Type B pancreatic cell (in vitro differentiated cells): Measurements from ENCODE around the gene CNTN4. TPM values are rescaled to one million over a fixed set of nuclear protein-coding genes. Genes with fewer than 3 reads are reported as not detected.

Experiments used
- DNase-seq: peaks from one replicate; pipeline ENCODE4 v3.0.0; 2021; ENCODE audit warnings: mixed read lengths; ENCODE audit not compliant: unreplicated experiment; ENCODE audit errors: extremely low spot score
- H3K27ac Mint-ChIP-seq: 2 replicates; pipeline ENCODE4 v1.8.0; 2021; ENCODE audit warnings: mild to moderate bottlenecking, mixed read lengths
- H3K27me3 Mint-ChIP-seq: 2 replicates; pipeline ENCODE4 v1.8.0; 2021; ENCODE audit warnings: mixed read lengths
- H3K36me3 Mint-ChIP-seq: 2 replicates; pipeline ENCODE4 v1.8.0; 2021; ENCODE audit warnings: mixed read lengths
- H3K4me1 Mint-ChIP-seq: one replicate; pipeline ENCODE4 v1.8.0; 2021; ENCODE audit warnings: mixed read lengths; ENCODE audit not compliant: unreplicated experiment
- H3K4me3 Mint-ChIP-seq: 2 replicates; pipeline ENCODE4 v1.8.0; 2021; ENCODE audit warnings: mild to moderate bottlenecking, mixed read lengths
- H3K9me3 Mint-ChIP-seq: 2 replicates; pipeline ENCODE4 v1.8.0; 2021; ENCODE audit warnings: mixed read lengths
- total RNA-seq: library from RNA; stranded (reverse); gene quantifications from 2 replicates; pipeline ENCODE4 v1.2.1, GENCODE V29; 2021; ENCODE audit warnings: low replicate concordance
- TF ChIP-seq, protein P1 (sequence below): fragments of 200-600 bp; sonication (generic); conservative IDR thresholded peaks from 2 replicates; pipeline ENCODE4 v1.5.0; 2021; ENCODE audit warnings: antibody characterized with exemption, mild to moderate bottlenecking

Gene CNTN4
- total RNA-seq, 1 donor from 2014 or later = 29.7 TPM

DNA sequence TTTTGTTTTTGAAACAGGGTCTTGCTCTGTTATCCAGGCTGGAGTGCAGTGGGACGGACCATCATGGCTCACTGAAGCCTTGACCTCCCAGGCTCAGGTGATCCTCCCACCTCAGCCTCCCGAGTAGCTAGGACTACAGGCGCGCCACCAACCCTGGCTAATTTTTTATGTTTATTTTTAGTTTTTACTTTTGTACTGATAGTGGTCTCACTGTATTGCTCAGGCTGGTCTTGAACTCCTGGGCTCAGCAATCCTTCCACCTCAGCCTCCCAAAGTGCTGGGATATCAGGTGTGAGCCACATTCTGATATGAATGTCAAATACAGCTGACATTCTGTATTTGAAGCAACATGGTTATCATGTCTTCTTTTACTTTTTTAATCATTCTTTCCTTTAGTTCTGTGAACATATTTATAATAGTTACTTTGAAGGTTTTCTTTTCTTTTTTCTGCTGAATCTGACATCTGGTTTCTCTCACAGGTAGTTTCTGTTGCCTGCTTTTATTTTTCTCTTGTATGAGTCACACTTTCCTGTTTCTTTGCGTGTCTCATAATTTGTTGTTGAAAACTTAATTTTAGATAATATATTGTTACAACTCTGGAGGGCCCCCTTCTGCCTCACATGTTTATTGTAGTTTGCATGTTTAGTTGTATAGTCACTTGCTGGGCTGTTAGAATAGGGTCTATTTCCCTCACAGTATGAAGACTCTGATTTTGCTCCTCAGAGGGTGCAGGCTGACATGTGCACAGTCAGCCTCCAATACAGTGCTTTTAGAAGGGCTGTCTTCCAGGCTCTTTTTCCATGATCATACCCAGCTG is 8.4 kb upstream of the CNTN4 start:
- H3K27ac Mint-ChIP-seq = no peak overlapping the region
- DNase-seq = no peak
- no peak overlapping the region for H3K4me3 Mint-ChIP-seq
- H3K27me3 Mint-ChIP-seq = peaks cover 12% of the 10 kb centered on the region
- TF ChIP-seq, protein P1, sequence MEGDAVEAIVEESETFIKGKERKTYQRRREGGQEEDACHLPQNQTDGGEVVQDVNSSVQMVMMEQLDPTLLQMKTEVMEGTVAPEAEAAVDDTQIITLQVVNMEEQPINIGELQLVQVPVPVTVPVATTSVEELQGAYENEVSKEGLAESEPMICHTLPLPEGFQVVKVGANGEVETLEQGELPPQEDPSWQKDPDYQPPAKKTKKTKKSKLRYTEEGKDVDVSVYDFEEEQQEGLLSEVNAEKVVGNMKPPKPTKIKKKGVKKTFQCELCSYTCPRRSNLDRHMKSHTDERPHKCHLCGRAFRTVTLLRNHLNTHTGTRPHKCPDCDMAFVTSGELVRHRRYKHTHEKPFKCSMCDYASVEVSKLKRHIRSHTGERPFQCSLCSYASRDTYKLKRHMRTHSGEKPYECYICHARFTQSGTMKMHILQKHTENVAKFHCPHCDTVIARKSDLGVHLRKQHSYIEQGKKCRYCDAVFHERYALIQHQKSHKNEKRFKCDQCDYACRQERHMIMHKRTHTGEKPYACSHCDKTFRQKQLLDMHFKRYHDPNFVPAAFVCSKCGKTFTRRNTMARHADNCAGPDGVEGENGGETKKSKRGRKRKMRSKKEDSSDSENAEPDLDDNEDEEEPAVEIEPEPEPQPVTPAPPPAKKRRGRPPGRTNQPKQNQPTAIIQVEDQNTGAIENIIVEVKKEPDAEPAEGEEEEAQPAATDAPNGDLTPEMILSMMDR = no peak
- H3K9me3 Mint-ChIP-seq = peaks cover 4% of the 10 kb centered on the region
- H3K36me3 Mint-ChIP-seq = no peaks in the 10 kb centered on the region
- peaks cover 5% of the 10 kb centered on the region for H3K4me1 Mint-ChIP-seq

DNA sequence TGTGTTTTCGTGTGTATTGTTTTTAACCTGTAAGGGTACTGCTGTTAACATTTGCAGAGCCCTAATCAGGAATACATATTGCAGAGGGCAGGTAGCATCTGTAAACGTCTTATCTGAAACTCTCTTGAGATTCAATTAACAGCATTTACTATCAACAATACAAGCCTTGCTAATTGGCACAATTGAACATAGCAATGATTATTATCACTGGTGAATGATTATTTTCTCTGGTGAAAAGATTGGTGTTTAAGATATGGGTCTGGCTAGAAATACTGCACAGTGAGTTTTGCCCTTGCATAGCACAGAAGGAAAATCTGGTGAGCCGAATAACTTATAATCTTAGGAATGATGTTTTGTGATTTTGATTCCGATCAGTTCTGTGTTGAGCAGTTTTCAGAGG is 5.9 kb upstream of the CNTN4 start:
- Mint-ChIP-seq H3K9me3 (peaks cover 4% of the 10 kb centered on the region), H3K4me3 (no peak overlapping the region), H3K4me1 (peaks cover 22% of the 10 kb centered on the region), H3K27me3 (peaks cover 31% of the 10 kb centered on the region), H3K27ac (no peak overlapping the region), H3K36me3 (no peaks in the 10 kb centered on the region)
- DNase-seq = no peak
- TF ChIP-seq, protein P1 = no peak

DNA sequence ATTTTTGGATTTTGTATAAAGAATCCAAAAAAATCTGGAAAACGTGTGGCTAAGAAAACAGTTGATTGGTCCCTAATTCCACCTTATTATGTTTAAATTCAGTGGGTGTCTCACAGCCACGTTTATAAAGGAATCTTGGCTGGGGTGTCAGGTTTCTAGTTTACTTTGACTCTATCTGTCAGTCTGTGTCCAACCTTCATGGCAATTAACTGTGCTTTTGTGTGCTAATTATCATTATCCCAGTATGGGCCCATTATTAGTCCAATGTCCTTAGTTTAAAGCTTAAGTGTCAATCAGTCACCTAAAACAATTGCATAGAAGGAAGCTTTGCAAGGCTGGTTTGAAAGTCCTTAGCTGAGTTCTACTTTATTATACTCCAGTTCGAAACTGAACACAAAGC is 3.7 kb upstream of the CNTN4 start:
- no peak overlapping the region for H3K4me3 Mint-ChIP-seq

DNA sequence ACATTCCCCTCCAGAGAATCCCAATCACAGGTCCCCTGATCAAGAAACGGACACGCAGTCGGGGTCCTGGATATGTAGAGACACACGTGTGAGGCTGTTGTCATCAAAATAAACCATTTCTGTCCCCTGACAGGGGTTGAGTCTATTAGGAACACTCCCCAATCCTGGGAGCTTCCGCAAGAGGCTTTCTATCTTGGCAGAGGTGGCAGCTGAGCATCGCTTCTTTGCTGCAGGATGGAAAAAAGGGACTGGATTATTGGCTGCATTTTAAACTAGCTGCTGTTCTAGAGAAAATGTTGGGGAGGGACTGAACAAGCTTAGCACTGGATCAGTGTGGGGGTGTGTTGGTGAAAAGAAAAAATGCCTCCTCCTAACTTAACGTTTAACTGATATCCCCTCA is 2.5 kb upstream of the CNTN4 start:
- Mint-ChIP-seq H3K27ac (no peak overlapping the region), H3K27me3 (peaks cover 47% of the 10 kb centered on the region), H3K9me3 (peaks cover 4% of the 10 kb centered on the region), H3K4me3 (peak overlapping the region; percentile 44), H3K36me3 (no peaks in the 10 kb centered on the region), H3K4me1 (peaks cover 24% of the 10 kb centered on the region)
- TF ChIP-seq, protein P1 = no peak
- DNase-seq = no peak

More for the DNA sequence above, 3.7 kb upstream of the CNTN4 start:
- H3K9me3 Mint-ChIP-seq = peaks cover 4% of the 10 kb centered on the region
- H3K27me3 Mint-ChIP-seq = peaks cover 37% of the 10 kb centered on the region
- no peaks in the 10 kb centered on the region for H3K36me3 Mint-ChIP-seq
- H3K27ac Mint-ChIP-seq = no peak overlapping the region
- TF ChIP-seq, protein P1 = no peak
- H3K4me1 Mint-ChIP-seq = peaks cover 27% of the 10 kb centered on the region
- no peak for DNase-seq

DNA sequence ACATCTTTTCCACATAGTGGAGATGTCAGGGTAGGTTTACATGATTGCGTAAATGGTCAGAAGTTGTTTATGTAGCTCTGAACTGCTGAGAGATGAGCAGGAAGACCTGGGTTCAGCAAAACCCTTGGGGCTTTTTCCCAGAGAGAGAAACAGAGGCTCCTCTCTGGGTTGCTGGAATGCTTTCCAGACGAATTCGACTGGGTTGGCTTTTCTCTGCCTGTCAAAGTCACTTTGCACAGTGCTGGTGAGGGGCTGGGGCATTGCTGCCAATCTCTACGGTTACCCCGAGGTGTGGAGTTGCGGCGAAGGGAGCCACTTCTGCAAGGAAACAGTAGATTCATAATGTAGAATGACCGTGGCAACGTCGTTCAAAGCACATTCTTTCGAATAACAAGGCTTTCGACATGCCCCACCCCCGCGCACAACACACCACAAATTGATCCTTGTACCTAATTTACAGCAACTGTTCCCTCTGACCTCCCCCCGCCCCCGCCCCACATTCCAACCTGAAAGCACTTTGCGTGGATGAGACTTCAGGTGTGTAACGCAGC is 950 bp upstream of the CNTN4 start:
- Mint-ChIP-seq H3K27me3 (peaks cover 52% of the 10 kb centered on the region), H3K9me3 (peaks cover 4% of the 10 kb centered on the region)

More for the DNA sequence above, 950 bp upstream of the CNTN4 start:
- H3K4me1 Mint-ChIP-seq = peaks cover 24% of the 10 kb centered on the region
- no peak for DNase-seq
- peaks cover 4% of the 10 kb centered on the region for H3K36me3 Mint-ChIP-seq
- TF ChIP-seq, protein P1 = no peak
- H3K27ac Mint-ChIP-seq = peak overlapping the region; percentile 83
- H3K4me3 Mint-ChIP-seq = peak overlapping the region; percentile 85
